SK-N-MC (cell line): ENCODE data around the gene AMN.

ENCODE experiments used
- EZH2 ChIP-seq: fragments of 200-600 bp; sonication (generic); IDR thresholded peaks from one replicate; pipeline ENCODE4 v1.6.1; 2017; ENCODE audit warnings: antibody characterized with exemption
- FOXP2 ChIP-seq: optimal IDR thresholded peaks from 2 replicates; pipeline ENCODE3; 2011; ENCODE audit warnings: mild to moderate bottlenecking, moderate library complexity; ENCODE audit not compliant: insufficient read depth; ENCODE audit errors: extremely low read length, control extremely low read depth
- POLR2AphosphoS5 ChIP-seq: IDR thresholded peaks from 2 replicates; pipeline ENCODE4 v1.6.1; 2012; ENCODE audit warnings: mild to moderate bottlenecking, low read depth, low read length, borderline replicate concordance

DNA sequence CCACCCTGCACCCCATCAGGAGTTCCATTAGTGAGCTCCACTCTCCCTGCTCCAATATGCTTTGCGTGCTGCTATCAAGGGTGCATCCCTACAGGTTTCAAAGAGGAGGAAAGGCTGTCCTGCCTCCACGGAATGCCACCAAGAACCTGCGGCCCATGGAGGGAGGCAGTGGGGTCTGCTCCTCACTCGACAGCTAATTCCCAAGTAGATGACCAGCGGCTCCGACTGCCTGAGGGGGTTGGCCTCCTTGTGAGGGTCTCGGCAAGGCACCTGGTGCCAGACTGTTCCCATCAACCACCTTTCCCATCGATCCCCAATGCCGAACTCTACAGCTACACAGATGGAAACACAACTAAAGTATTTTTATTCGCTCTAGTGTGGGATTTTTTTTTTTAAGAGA lies 36.0 kb downstream of the AMN start:
- no peak for TF ChIP-seq POLR2AphosphoS5
- TF ChIP-seq EZH2: no peak
- TF ChIP-seq FOXP2: no peak
